Suprapubic skin (tissue), 3 donors: Measurements from ENCODE around the gene ARHGAP40.

Experiments used
- CTCF ChIP-seq, 2 donors: fragments of 200-600 bp in 1 of 2; fragments of 450-650 bp in 1 of 2; sonication (generic) in 1 of 2; IDR thresholded peaks; one replicate each; pipeline ENCODE4 v1.5.1; 2016 to 2019; ENCODE audit warnings: antibody characterized with exemption in 2 of 2, mild to moderate bottlenecking in 1 of 2, moderate library complexity in 1 of 2
- EP300 ChIP-seq: sonication (generic); formaldehyde crosslinking; IDR thresholded peaks from one replicate; pipeline ENCODE4 v1.6.1; 2017; ENCODE audit warnings: antibody characterized with exemption

GRCh38 chr20:38631155-38632022 is 29.8 kb downstream of the ARHGAP40 start:
- no peak for TF ChIP-seq CTCF (IDR thresholded peaks at IDR 0.05)
- no peak for TF ChIP-seq EP300
